ENCODE measurements around the gene CSF3.

- TF ChIP-seq POLR2A (IDR thresholded peaks at IDR 0.05) (no peak), CTCF (IDR thresholded peaks at IDR 0.05) (no peak)
Observed at GRCh38 chr17:40058186-40058784, 43.0 kb downstream of the CSF3 start.

Data from heart left ventricle (tissue), 13 donors.